Left lung (tissue), 10 donors: ENCODE data around the gene MTMR11. TPM values are rescaled to one million over a fixed set of nuclear protein-coding genes. Genes with fewer than 3 reads are reported as not detected.

Source experiments
- ATAC-seq: fragments of 200-7000 bp; cut with Tn5 transposase; one replicate; pipeline ENCODE4 v1.9.1; 2020; ENCODE audit warnings: moderate library complexity
- DNase-seq, 4 donors: peaks; one replicate each; pipeline ENCODE4 v3.0.0-alpha.2; 2013 to 2020
- H3K27ac ChIP-seq, 2 donors: fragments of 200-600 bp; sonication (generic) in 1 of 2; one replicate each; pipeline versions ENCODE4 v1.5.0 to v1.8.0; 2020 to 2021
- H3K27me3 ChIP-seq, 2 donors: fragments of 200-600 bp; sonication (generic) in 1 of 2; one replicate each; pipeline versions ENCODE4 v1.5.0 to v1.8.0; 2020 to 2021
- H3K36me3 ChIP-seq, 2 donors: fragments of 200-600 bp; sonication (generic) in 1 of 2; one replicate each; pipeline versions ENCODE4 v1.5.0 to v1.8.0; 2020 to 2021
- H3K4me1 ChIP-seq, 2 donors: fragments of 200-600 bp; one replicate each; pipeline ENCODE4 v1.8.0; 2021
- H3K4me3 ChIP-seq, 2 donors: fragments of 200-600 bp; sonication (generic) in 1 of 2; one replicate each; pipeline versions ENCODE4 v1.5.0 to v1.8.0; 2020 to 2021; ENCODE audit warnings: mild to moderate bottlenecking in 1 of 2
- H3K9me3 ChIP-seq, 2 donors: fragments of 200-600 bp; sonication (generic) in 1 of 2; one replicate each; pipeline versions ENCODE4 v1.5.0 to v1.8.0; 2020 to 2021
- CTCF ChIP-seq, 2 donors: fragments of 200-600 bp; sonication (generic) in 1 of 2; IDR thresholded peaks; one replicate each; pipeline versions ENCODE4 v1.5.0 to v1.8.0; 2021; ENCODE audit warnings: antibody characterized with exemption in 2 of 2
- intact Hi-C, 2 donors: fragments of 100-400 bp; cut with DNase I; formaldehyde crosslinking; loops; one replicate each; pipeline versions ENCODE4 v1.11.2 to v1.14.2; 2022
- polyA plus RNA-seq, 6 donors: library from polyadenylated mRNA; unstranded; fragments of 120-200 nt; gene quantifications; one replicate each; pipeline ENCODE4 v1.2.1, GENCODE V29; 2013; ENCODE audit not compliant: insufficient read length in 6 of 6
- total RNA-seq, 2 donors: library from RNA; stranded (reverse); fragmentation: NEBNext Ultra II Directional; extraction: Animal tissue kit (Norgen Biotek cat#: 25700); gene quantifications; one replicate each; pipeline ENCODE4 v1.2.1, GENCODE V29; 2021
- donor health status: DM: no; HTN: yes; CAD: no.
- donor health status: DM: no; HTN: no; CAD: no.

Gene MTMR11
- total and polyA plus RNA-seq, 8 donors = 12.7 to 34.2 (median 26.0) TPM

GRCh38 chr1:149937759-149938158, 1.1 kb upstream of the MTMR11 start:
- Histone ChIP-seq H3K4me1 (peaks cover 20 to 62% of the 10 kb centered on the region in 2 donors), H3K4me3 (peak overlapping the region in 1 of 2 donors; percentile 47), H3K27ac (peak overlapping the region; percentile 45 to 78), H3K36me3 (no peaks in the 10 kb centered on the region), H3K9me3 (no peaks in the 10 kb centered on the region), H3K27me3 (no peaks in the 10 kb centered on the region)
- intact Hi-C loops = no loop called here
- ATAC-seq (peak; percentile 6), DNase-seq (no peak)
- no peak for TF ChIP-seq CTCF (IDR thresholded peaks at IDR 0.05)

GRCh38 chr1:149936992-149937705, 470 bp upstream of the MTMR11 start:
- peak in 1 of 4 donors; percentile 41 for DNase-seq
- H3K9me3 ChIP-seq = no peaks in the 10 kb centered on the region
- intact Hi-C loops = no loop called here
- peak overlapping the region; percentile 41 to 47 for H3K4me3 ChIP-seq
- no peak for TF ChIP-seq CTCF (IDR thresholded peaks at IDR 0.05)
- peak; percentile 66 for ATAC-seq
- H3K36me3 ChIP-seq = no peaks in the 10 kb centered on the region
- peak overlapping the region; percentile 28 to 78 for H3K27ac ChIP-seq
- no peaks in the 10 kb centered on the region for H3K27me3 ChIP-seq
- H3K4me1 ChIP-seq = peaks cover 20 to 56% of the 10 kb centered on the region in 2 donors

DNA sequence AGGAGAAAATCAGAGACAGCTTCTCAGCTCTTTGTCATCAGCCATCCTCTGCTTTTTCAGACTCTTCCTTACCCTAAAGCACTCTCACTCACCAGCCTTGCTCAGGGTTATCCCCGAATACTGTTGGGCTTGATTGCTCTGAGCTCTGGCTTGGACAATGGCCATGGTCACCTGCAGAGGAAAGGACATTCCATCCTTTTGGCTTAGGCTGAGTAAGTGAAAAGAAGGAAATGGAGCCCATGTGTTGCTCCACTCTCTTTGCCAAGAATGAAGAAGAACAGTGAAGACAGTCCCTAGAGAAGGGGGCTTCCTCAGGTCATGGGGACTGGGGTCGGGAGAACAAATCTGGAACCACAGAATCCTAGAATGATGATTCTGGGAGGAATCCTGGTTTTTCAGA, 2.3 kb downstream of the MTMR11 start:
- Histone ChIP-seq H3K27ac (no peak overlapping the region), H3K9me3 (no peaks in the 10 kb centered on the region), H3K4me1 (peaks cover 14 to 58% of the 10 kb centered on the region in 2 donors), H3K4me3 (no peak overlapping the region), H3K36me3 (no peaks in the 10 kb centered on the region), H3K27me3 (no peaks in the 10 kb centered on the region)
- no peak for TF ChIP-seq CTCF (IDR thresholded peaks at IDR 0.05)
- ATAC-seq (no peak), DNase-seq (no peak)
- intact Hi-C loops = no loop called here

- no peak for DNase-seq
- Histone ChIP-seq H3K36me3 (no peaks in the 10 kb centered on the region), H3K27ac (no peak overlapping the region), H3K9me3 (no peaks in the 10 kb centered on the region), H3K4me1 (peaks cover 9 to 58% of the 10 kb centered on the region in 2 donors), H3K4me3 (no peak overlapping the region), H3K27me3 (no peaks in the 10 kb centered on the region)
- TF ChIP-seq CTCF (IDR thresholded peaks at IDR 0.05) = no peak
- intact Hi-C loops = no loop called here
- no peak for ATAC-seq
These were observed 3.5 kb downstream of the MTMR11 start for GRCh38 chr1:149933208-149933607.

DNA sequence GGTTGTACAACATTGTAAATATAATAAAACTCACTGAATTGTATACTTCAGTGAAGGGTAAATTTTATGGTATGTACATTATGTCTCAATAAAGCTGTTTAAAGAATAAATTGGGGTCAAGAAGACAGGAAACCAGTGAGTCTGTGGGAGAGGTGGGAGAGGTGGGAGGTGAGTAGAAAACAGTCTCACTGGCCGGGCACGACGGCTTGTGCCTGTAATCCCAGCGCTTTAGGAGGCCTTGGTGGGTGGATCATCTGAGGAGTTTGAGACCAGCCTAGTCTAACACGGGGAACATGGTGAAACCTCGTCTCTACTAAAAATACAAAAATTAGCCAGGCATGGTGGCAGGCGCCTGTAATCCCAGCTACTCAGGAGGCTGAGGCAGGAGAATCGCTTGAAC, 4.2 kb downstream of the MTMR11 start:
- H3K27me3 ChIP-seq = no peaks in the 10 kb centered on the region
- TF ChIP-seq CTCF (IDR thresholded peaks at IDR 0.05) = no peak
- DNase-seq (no peak), ATAC-seq (no peak)
- peaks cover 2 to 51% of the 10 kb centered on the region in 2 donors for H3K4me1 ChIP-seq
- H3K27ac ChIP-seq = no peak overlapping the region
- no peak overlapping the region for H3K4me3 ChIP-seq
- H3K36me3 ChIP-seq = no peaks in the 10 kb centered on the region
- no peaks in the 10 kb centered on the region for H3K9me3 ChIP-seq
- intact Hi-C loops = no loop called here
